ENCODE results near the gene GAS2. TPM values are rescaled to one million over a fixed set of nuclear protein-coding genes. Genes with fewer than 3 reads are reported as not detected.

GAS2 gene
- total RNA-seq, 4 donors from 2014 or later: 0.54 to 2.1 (median 1.2) TPM

DNA sequence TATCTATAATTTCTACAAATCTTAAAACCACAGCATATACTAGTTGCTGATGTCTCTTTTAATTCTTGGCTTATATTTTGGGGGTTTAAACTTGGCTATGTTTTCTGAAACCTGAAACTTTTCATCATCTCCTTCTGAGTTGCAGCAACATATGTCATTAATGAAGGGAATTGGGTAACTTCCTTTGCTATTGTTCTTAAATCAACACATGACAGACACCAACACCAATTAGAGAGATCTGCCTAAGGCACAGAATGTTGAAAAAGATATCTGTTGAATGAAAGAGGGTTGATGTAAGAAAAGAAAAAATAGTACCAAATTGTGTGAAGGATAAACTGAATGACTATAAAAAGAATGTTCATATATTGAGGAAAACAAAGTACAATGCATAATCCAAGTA is 10.3 kb upstream of the GAS2 start:
- TF ChIP-seq POLR2A (IDR thresholded peaks at IDR 0.05): no peak
- no peak for TF ChIP-seq CTCF (IDR thresholded peaks at IDR 0.05)
- DNase-seq (ENCODE audit: low spot score in 2 of 2): no peak
- no peak overlapping the region for H3K4me3 ChIP-seq (ENCODE audit: low read depth, poor library complexity, severe bottlenecking)
- intact Hi-C loops (cut with DNase I; ENCODE audit: low total_unique reads): no loop called here

DNA sequence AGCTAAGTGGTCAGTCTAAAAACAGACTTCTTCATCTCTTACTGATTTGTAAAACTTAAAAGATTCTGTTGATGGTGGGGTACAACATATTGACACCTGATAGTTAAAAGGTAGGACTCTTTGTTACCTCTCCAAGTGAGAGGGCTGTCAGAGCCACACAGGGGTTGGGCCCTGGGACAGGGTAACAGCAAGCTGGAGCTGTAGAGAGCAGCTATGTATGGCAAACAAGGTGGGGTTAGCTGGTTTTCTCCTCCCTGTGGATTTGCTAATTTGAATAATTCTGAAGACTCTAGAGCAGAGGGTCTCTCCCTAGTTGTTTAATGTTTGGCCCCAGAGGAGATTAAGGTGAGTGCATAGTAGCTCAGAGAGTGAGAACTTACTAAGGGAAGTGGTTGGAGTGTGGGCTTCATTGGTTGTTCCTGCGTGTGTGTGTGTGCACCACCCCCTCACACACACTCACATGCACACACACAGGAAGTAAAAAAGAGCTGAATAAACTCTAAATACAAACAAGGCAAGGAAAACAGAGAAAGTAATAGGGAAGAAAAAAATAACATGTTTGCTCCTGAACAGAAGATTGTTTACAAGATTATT is 9.2 kb upstream of the GAS2 start:
- intact Hi-C loops (cut with DNase I; ENCODE audit: low total_unique reads): no loop called here
- no peak overlapping the region for H3K4me3 ChIP-seq (ENCODE audit: low read depth, poor library complexity, severe bottlenecking)
- TF ChIP-seq CTCF (IDR thresholded peaks at IDR 0.05) (no peak), POLR2A (IDR thresholded peaks at IDR 0.05) (no peak)
- 58 to 59% methylated on average over 1 of the region's 1 CpG for WGBS, 2 donors
- DNase-seq (ENCODE audit: low spot score in 2 of 2): no peak

GRCh38 chr11:22659783-22660182 is 6.6 kb upstream of the GAS2 start:
- no peak for TF ChIP-seq POLR2A (IDR thresholded peaks at IDR 0.05)
- TF ChIP-seq CTCF (IDR thresholded peaks at IDR 0.05): no peak
- H3K4me3 ChIP-seq (ENCODE audit: low read depth, poor library complexity, severe bottlenecking): no peak overlapping the region
- intact Hi-C loops (cut with DNase I; ENCODE audit: low total_unique reads): no loop called here
- 91 to 95% methylated on average over 1 of the region's 1 CpG for WGBS, 2 donors
- no peak for DNase-seq (ENCODE audit: low spot score in 2 of 2)

DNA sequence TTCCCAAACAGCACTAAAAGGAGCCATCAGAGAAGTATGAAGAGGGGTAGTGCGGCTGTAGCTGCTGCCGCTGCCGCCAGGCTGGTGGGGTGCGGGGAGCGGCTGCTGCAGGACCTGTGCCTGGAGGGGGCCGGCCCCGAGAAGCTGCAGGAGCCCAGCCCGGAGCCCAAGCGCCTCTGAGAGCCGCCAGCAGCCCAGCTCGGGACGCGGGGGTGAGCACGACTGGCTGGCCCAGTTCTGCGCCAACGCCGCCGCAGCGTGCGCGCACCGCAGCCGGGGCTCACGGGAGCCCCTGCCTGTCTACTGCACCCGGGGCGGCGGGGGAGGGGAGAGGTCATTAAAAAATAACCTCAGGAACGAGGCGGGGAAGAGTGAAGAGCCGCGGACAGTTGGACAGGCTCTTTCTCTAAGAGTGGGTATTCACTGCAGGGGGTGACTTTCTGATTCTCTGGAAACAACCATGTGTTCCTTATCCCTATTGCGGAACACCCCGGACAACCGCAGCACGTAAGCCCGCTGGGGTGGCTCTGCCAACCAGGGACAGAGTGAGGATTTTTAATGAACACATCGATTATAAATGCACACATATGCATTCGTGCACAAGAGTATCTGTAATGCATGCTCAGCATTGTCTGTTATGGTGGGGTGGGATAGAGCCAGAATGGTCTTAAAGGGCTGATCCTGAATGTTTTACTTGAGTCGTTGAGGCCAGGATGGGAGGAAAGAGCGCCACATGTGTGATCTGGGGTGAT is 453 bp downstream of the GAS2 start:
- 3% methylated on average over 39 of the region's 40 CpGs for WGBS, 2 donors
- TF ChIP-seq POLR2A (IDR thresholded peaks at IDR 0.05) (no peak), CTCF (IDR thresholded peaks at IDR 0.05) (no peak)
- intact Hi-C loops (cut with DNase I; ENCODE audit: low total_unique reads): no loop called here
- no peak overlapping the region for H3K4me3 ChIP-seq (ENCODE audit: low read depth, poor library complexity, severe bottlenecking)
- no peak for DNase-seq (ENCODE audit: low spot score in 2 of 2)

GRCh38 chr11:22668005-22668796 is 1.8 kb downstream of the GAS2 start:
- no peak overlapping the region for H3K4me3 ChIP-seq (ENCODE audit: low read depth, poor library complexity, severe bottlenecking)
- TF ChIP-seq POLR2A (IDR thresholded peaks at IDR 0.05) (no peak), CTCF (IDR thresholded peaks at IDR 0.05) (no peak)
- intact Hi-C loops (cut with DNase I; ENCODE audit: low total_unique reads): no loop called here
- no peak for DNase-seq (ENCODE audit: low spot score in 2 of 2)
- 61 to 67% methylated on average over 3 of the region's 3 CpGs for WGBS, 2 donors
